HepG2 (cell line): ENCODE results near the gene PYCR2. TPM values are rescaled to one million over a fixed set of nuclear protein-coding genes. Genes with fewer than 3 reads are reported as not detected.

Experiments used
- ATAC-seq: fragments of 200-7000 bp; cut with Tn5 transposase; 3 replicates; pipeline ENCODE4 v1.9.1; 2020; ENCODE audit warnings: mild to moderate bottlenecking, moderate library complexity
- BruUV-seq: library from RNA; stranded (reverse); fragments of 400-500 nt; replicated peaks from 2 replicates; lab custom pipeline; 2021; lab: Mats Ljungman, UMichigan
- CTCF ChIA-PET: fragments of 300-600 bp; formaldehyde crosslinking; extraction: SDS; loops from one replicate; lab custom pipeline; 2021; ENCODE audit warnings: low total read pairs, inconsistent platforms, low intra/inter-chr PET ratio; lab: Yijun Ruan, JAX
- POLR2A ChIA-PET: fragments of 350-600 bp; sonication (Branson Sonifier 250); formaldehyde crosslinking; loops from one replicate; lab custom pipeline; 2020; ENCODE audit warnings: antibody characterized with exemption, inconsistent platforms; lab: Yijun Ruan, JAX
- DNase-seq: peaks from one replicate; pipeline ENCODE4 v3.0.0-alpha.2; 2015; ENCODE audit warnings: low spot score
- FAIRE-seq: peaks from 3 replicates; lab custom pipeline; 2011; peaks lifted over from hg19 to GRCh38; lab: Jason Lieb, UNC
- H2AFZ ChIP-seq: one replicate; pipeline ENCODE4 v1.6.1; 2011; ENCODE audit warnings: low read length, inconsistent platforms
- H3K27ac ChIP-seq: fragments of 300-600 bp; 3 replicates; pipeline ENCODE4 v1.8.0; 2011; ENCODE audit warnings: mixed run types, mild to moderate bottlenecking, mixed read lengths, low read length, inconsistent platforms; ENCODE audit not compliant: insufficient read depth; ENCODE audit errors: extremely low read length
- H3K27me3 ChIP-seq, 2 experiments: fragments of 200-600 bp in 1 of 2; 2 replicates in 1 of 2; 3 replicates in 1 of 2; pipeline versions ENCODE4 v1.6.0 to v1.8.0; 2011; ENCODE audit warnings: low read length in 2 of 2, mild to moderate bottlenecking in 2 of 2, moderate library complexity in 2 of 2, inconsistent platforms in 1 of 2; ENCODE audit not compliant: insufficient read depth in 2 of 2, control insufficient read depth in 1 of 2
- H3K36me3 ChIP-seq, 2 experiments: fragments of 200-600 bp in 1 of 2; replicated peaks in 1 of 2; 2 replicates in 1 of 2; 3 replicates in 1 of 2; pipeline versions ENCODE4 v1.5.1 to v1.8.0; 2011; ENCODE audit warnings: low read length in 2 of 2, inconsistent platforms in 1 of 2; ENCODE audit not compliant: insufficient read depth in 2 of 2, control insufficient read depth in 1 of 2
- H3K4me1 ChIP-seq: 2 replicates; pipeline ENCODE4 v1.5.1; 2012; ENCODE audit warnings: low read length, inconsistent platforms; ENCODE audit not compliant: insufficient read depth
- H3K4me2 ChIP-seq: 2 replicates; pipeline ENCODE4 v1.6.0; 2011; ENCODE audit warnings: low read depth, low read length, inconsistent platforms
- H3K4me3 ChIP-seq, 3 experiments: fragments of 200-600 bp in 1 of 3; sonication (generic), shearing (Covaris generic) in 1 of 3; replicated peaks in 1 of 3; 2 replicates each; pipeline ENCODE4 v1.5.1; 2011 to 2016; ENCODE audit warnings: low read length in 3 of 3, inconsistent platforms in 2 of 3, low read depth in 2 of 3, mild to moderate bottlenecking in 2 of 3, control low read depth in 1 of 3, mixed read lengths in 1 of 3; ENCODE audit not compliant: insufficient read depth in 1 of 3
- H3K79me2 ChIP-seq: one replicate; pipeline ENCODE4 v1.6.1; 2011; ENCODE audit warnings: low read length, inconsistent platforms; ENCODE audit not compliant: insufficient read depth
- H3K9ac ChIP-seq: 2 replicates; pipeline ENCODE4 v1.6.0; 2011; ENCODE audit warnings: mild to moderate bottlenecking, low read depth, low read length, inconsistent platforms; ENCODE audit not compliant: insufficient read depth
- H3K9me3 ChIP-seq: 2 replicates; pipeline ENCODE4 v1.5.1; 2012; ENCODE audit warnings: mild to moderate bottlenecking, low read length
- H4K20me1 ChIP-seq: 2 replicates; pipeline ENCODE4 v1.6.0; 2011; ENCODE audit warnings: inconsistent platforms, mild to moderate bottlenecking, low read length, moderate library complexity; ENCODE audit not compliant: insufficient read depth
- ATF7-NPFF ChIP-seq: sonication (generic); formaldehyde crosslinking; IDR thresholded peaks from 2 replicates; pipeline ENCODE4 v1.8.1; 2023; ENCODE audit warnings: mild to moderate bottlenecking, low read depth, missing genetic modification reagents, moderate library complexity
- ELF4 ChIP-seq: sonication (generic); formaldehyde crosslinking; IDR thresholded peaks from 2 replicates; pipeline ENCODE4 v1.5.0; 2020; ENCODE audit warnings: missing genetic modification reagents, mild to moderate bottlenecking, moderate library complexity, borderline replicate concordance
- ERF ChIP-seq: IDR thresholded peaks from 2 replicates; pipeline ENCODE4 v1.6.1; 2018; ENCODE audit warnings: missing biosample characterization, missing genetic modification reagents
- EZH2 ChIP-seq: conservative IDR thresholded peaks from 2 replicates; pipeline ENCODE4 v1.6.1; 2012; ENCODE audit warnings: mild to moderate bottlenecking, low read depth, low read length, moderate library complexity
- MYC ChIP-seq: sonication (generic); formaldehyde crosslinking; IDR thresholded peaks from 2 replicates; pipeline ENCODE4 v1.9.0; 2021; ENCODE audit warnings: missing genetic modification reagents, borderline replicate concordance
- NRL ChIP-seq: sonication (generic); formaldehyde crosslinking; IDR thresholded peaks from 2 replicates; pipeline ENCODE4 v1.5.0; 2020; ENCODE audit warnings: missing genetic modification reagents, mild to moderate bottlenecking, moderate library complexity, borderline replicate concordance
- ZNF367 ChIP-seq: sonication (generic); formaldehyde crosslinking; IDR thresholded peaks from 2 replicates; pipeline ENCODE4 v1.4.0; 2020; ENCODE audit warnings: missing genetic modification reagents, borderline replicate concordance
- ZNF44 ChIP-seq: sonication (generic); formaldehyde crosslinking; IDR thresholded peaks from 2 replicates; pipeline ENCODE4 v1.5.1; 2020; ENCODE audit warnings: mild to moderate bottlenecking, missing genetic modification reagents
- ZNF788 ChIP-seq: sonication (generic); formaldehyde crosslinking; IDR thresholded peaks from 2 replicates; pipeline ENCODE4 v1.5.0; 2020; ENCODE audit warnings: mild to moderate bottlenecking, missing genetic modification reagents, borderline replicate concordance
- ZNF878 ChIP-seq: sonication (generic); formaldehyde crosslinking; IDR thresholded peaks from 2 replicates; pipeline ENCODE4 v1.8.1; 2023; ENCODE audit warnings: mild to moderate bottlenecking, missing genetic modification reagents, moderate library complexity
- WGBS: methylation state at CpG from one replicate; pipeline ENCODE4 v1.1.6; 2017; ENCODE audit warnings: low lambda C conversion rate; 5-methylcytosine and 5-hydroxymethylcytosine counted together
- in situ Hi-C: cut with HindIII; loops from 2 replicates; pipeline ENCODE4 v1.10.0; 2017; ENCODE audit warnings: low pct_unique_long_range_greater_than_20kb; ENCODE audit not compliant: extremely low pct_ligation_motif_present
- intact Hi-C: fragments of 100-400 bp; cut with micrococcal nuclease; formaldehyde crosslinking; loops from one replicate; pipeline ENCODE4 v1.10.0; 2022; ENCODE audit not compliant: unreplicated experiment
- polyA plus RNA-seq, 8 experiments: library from polyadenylated mRNA; depleted of rRNA in 3 of 8; stranded (reverse) in 7 of 8; unstranded in 1 of 8; fragments of >200 nt; fragmentation: Illumina TruSeq in 4 of 8; extraction: Trizol in 4 of 8; gene quantifications; 2 replicates each; pipeline versions ENCODE4 v1.2.1 to v1.2.3, GENCODE V29; 2011 to 2016; ENCODE audit warnings: low read depth in 4 of 8, missing spikeins in 1 of 8, mixed read lengths in 1 of 8; ENCODE audit not compliant: insufficient read depth in 1 of 8
- total RNA-seq, 5 experiments: library from RNA; depleted of rRNA; stranded (reverse); fragments of >200 nt; fragmentation: Illumina TruSeq; extraction: Trizol; gene quantifications; 2 replicates each; pipeline ENCODE4 v1.2.3, GENCODE V29; 2016; ENCODE audit warnings: low read depth in 1 of 5
- TF ChIP-seq, protein P1 (sequence below), 2 experiments: sonication (generic) in 1 of 2; formaldehyde crosslinking in 1 of 2; IDR thresholded peaks; 2 replicates each; pipeline versions ENCODE4 v1.4.0 to v1.6.1; 2018 to 2020; ENCODE audit warnings: missing genetic modification reagents in 2 of 2, borderline replicate concordance in 1 of 2, low read depth in 1 of 2, mild to moderate bottlenecking in 1 of 2, missing biosample characterization in 1 of 2
- TF ChIP-seq, protein P2 (sequence below): sonication (generic); formaldehyde crosslinking; IDR thresholded peaks from 2 replicates; pipeline ENCODE4 v1.4.0; 2020; ENCODE audit warnings: missing genetic modification reagents
- TF ChIP-seq, protein P3 (sequence below): sonication (generic); formaldehyde crosslinking; IDR thresholded peaks from 2 replicates; pipeline ENCODE4 v1.5.1; 2020; ENCODE audit warnings: mild to moderate bottlenecking, moderate library complexity, missing genetic modification reagents
- TF ChIP-seq, protein P4 (sequence below): sonication (generic); formaldehyde crosslinking; IDR thresholded peaks from 2 replicates; pipeline ENCODE4 v1.4.0; 2020; ENCODE audit warnings: missing genetic modification reagents, mild to moderate bottlenecking, borderline replicate concordance

PYCR2 gene
- total and polyA plus RNA-seq, 2 of the 13 experiments (the other 11 are each of a cell fraction or from before 2014, with no cell fraction given), result 47.2 to 47.8 TPM

DNA sequence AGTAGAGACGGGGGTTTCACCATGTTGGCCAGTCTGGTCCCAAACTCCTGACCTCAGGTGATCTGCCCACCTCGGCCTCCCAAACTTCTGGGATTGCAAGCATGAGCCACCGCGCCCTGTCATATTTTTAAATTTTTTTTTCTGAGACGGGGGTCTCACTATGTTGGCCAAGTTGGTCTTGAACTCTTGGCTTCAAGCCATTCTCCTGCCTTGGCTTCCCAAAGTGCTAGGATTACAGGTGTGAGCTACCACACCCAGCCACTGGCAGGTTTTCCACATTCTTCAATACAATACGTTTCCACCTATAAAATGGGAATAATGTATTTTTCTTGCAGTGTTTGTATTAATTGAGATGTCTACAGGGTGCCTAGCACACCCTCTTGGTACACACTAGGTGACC lies 31.7 kb downstream of the PYCR2 start:
- peaks cover 62% of the 10 kb centered on the region for H3K4me1 ChIP-seq
- no peaks in the 10 kb centered on the region for H4K20me1 ChIP-seq
- H3K79me2 ChIP-seq, result no peaks in the 10 kb centered on the region
- intact Hi-C loops (no loop called here), in situ Hi-C loops (no loop called here)
- H2AFZ ChIP-seq, result no peak overlapping the region
- H3K27me3 ChIP-seq, result no peaks in the 10 kb centered on the region; a peak in 1 of 5 replicates
- DNase-seq (no peak), ATAC-seq (no peak), FAIRE-seq (no peak)
- BruUV-seq, result no TSS peak
- no peaks in the 10 kb centered on the region for H3K36me3 ChIP-seq
- no peak overlapping the region for H3K9ac ChIP-seq
- H3K27ac ChIP-seq, result no peak overlapping the region
- ChIA-PET CTCF (no interaction called here), POLR2A (interaction anchor here (2.1 to 3.7 kb wide), 2 partner anchors 11 to 32 kb away, joined by 7 to 28 read pairs; partner anchors contain the start of genes PYCR2 and TMEM63A)
- H3K4me3 ChIP-seq, result no peak overlapping the region
- WGBS, result 93% methylated on average over 6 of the region's 6 CpGs
- H3K4me2 ChIP-seq, result no peak overlapping the region
- H3K9me3 ChIP-seq, result no peaks in the 10 kb centered on the region
- TF ChIP-seq, protein P1, sequence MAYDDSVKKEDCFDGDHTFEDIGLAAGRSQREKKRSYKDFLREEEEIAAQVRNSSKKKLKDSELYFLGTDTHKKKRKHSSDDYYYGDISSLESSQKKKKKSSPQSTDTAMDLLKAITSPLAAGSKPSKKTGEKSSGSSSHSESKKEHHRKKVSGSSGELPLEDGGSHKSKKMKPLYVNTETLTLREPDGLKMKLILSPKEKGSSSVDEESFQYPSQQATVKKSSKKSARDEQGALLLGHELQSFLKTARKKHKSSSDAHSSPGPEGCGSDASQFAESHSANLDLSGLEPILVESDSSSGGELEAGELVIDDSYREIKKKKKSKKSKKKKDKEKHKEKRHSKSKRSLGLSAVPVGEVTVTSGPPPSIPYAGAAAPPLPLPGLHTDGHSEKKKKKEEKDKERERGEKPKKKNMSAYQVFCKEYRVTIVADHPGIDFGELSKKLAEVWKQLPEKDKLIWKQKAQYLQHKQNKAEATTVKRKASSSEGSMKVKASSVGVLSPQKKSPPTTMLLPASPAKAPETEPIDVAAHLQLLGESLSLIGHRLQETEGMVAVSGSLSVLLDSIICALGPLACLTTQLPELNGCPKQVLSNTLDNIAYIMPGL (CRISPR knock-in tag; IDR thresholded peaks at IDR 0.05; ENCODE audit: borderline replicate concordance in 1 of 2, low read depth in 1 of 2), result no peak
- no peak for TF ChIP-seq ELF4 (CRISPR knock-in tag)
- no peak for TF ChIP-seq ZNF367 (CRISPR knock-in tag)
- TF ChIP-seq, protein P2, sequence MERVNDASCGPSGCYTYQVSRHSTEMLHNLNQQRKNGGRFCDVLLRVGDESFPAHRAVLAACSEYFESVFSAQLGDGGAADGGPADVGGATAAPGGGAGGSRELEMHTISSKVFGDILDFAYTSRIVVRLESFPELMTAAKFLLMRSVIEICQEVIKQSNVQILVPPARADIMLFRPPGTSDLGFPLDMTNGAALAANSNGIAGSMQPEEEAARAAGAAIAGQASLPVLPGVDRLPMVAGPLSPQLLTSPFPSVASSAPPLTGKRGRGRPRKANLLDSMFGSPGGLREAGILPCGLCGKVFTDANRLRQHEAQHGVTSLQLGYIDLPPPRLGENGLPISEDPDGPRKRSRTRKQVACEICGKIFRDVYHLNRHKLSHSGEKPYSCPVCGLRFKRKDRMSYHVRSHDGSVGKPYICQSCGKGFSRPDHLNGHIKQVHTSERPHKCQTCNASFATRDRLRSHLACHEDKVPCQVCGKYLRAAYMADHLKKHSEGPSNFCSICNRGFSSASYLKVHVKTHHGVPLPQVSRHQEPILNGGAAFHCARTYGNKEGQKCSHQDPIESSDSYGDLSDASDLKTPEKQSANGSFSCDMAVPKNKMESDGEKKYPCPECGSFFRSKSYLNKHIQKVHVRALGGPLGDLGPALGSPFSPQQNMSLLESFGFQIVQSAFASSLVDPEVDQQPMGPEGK, result no peak
- TF ChIP-seq MYC (CRISPR knock-in tag), result no peak
- no peak for TF ChIP-seq EZH2
- TF ChIP-seq ZNF878 (CRISPR knock-in tag), result no peak
- no peak for TF ChIP-seq ZNF44 (CRISPR knock-in tag)
- no peak for TF ChIP-seq ZNF788
- TF ChIP-seq, protein P3, sequence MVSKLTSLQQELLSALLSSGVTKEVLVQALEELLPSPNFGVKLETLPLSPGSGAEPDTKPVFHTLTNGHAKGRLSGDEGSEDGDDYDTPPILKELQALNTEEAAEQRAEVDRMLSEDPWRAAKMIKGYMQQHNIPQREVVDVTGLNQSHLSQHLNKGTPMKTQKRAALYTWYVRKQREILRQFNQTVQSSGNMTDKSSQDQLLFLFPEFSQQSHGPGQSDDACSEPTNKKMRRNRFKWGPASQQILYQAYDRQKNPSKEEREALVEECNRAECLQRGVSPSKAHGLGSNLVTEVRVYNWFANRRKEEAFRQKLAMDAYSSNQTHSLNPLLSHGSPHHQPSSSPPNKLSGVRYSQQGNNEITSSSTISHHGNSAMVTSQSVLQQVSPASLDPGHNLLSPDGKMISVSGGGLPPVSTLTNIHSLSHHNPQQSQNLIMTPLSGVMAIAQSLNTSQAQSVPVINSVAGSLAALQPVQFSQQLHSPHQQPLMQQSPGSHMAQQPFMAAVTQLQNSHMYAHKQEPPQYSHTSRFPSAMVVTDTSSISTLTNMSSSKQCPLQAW (CRISPR knock-in tag), result no peak
- TF ChIP-seq, protein P4, sequence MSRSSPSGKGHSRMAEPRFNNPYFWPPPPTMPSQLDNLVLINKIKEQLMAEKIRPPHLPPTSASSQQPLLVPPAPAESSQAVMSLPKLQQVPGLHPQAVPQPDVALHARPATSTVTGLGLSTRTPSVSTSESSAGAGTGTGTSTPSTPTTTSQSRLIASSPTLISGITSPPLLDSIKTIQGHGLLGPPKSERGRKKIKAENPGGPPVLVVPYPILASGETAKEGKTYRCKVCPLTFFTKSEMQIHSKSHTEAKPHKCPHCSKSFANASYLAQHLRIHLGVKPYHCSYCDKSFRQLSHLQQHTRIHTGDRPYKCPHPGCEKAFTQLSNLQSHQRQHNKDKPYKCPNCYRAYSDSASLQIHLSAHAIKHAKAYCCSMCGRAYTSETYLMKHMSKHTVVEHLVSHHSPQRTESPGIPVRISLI (CRISPR knock-in tag), result no peak
- TF ChIP-seq ERF (CRISPR knock-in tag), result no peak
- TF ChIP-seq NRL (CRISPR knock-in tag), result no peak
- no peak for TF ChIP-seq ATF7-NPFF (CRISPR knock-in tag)
